GM12875 (cell line): ENCODE data around the gene DNAJC3.
"Not testable (repeated sequence)": the region's sequence is repeated elsewhere in the genome, so short reads cannot be mapped to it uniquely, and the experiment has no call there.

ENCODE experiments used
- H3K4me3 ChIP-seq: one replicate; pipeline ENCODE4 v1.5.1; 2011; ENCODE audit warnings: low read depth, low read length, control low read depth
- CTCF ChIP-seq: IDR thresholded peaks from 2 replicates; pipeline ENCODE4 v1.5.1; 2011; ENCODE audit warnings: low read depth, mild to moderate bottlenecking, control low read depth, inconsistent platforms, low read length, moderate library complexity, borderline replicate concordance; ENCODE audit not compliant: insufficient read depth

Gene DNAJC3

GRCh38 chr13:95749545-95749944 lies 72.6 kb downstream of the DNAJC3 start:
- no peak for TF ChIP-seq CTCF
- H3K4me3 ChIP-seq = no peak overlapping the region

- H3K4me3 ChIP-seq = no peak overlapping the region
- TF ChIP-seq CTCF = no peak
Observed at GRCh38 chr13:95752677-95753076, 75.7 kb downstream of the DNAJC3 start.

- TF ChIP-seq CTCF = no peak
- H3K4me3 ChIP-seq = no peak overlapping the region
Observed at GRCh38 chr13:95754069-95754468, 77.1 kb downstream of the DNAJC3 start.

- TF ChIP-seq CTCF = no peak
- H3K4me3 ChIP-seq = no peak overlapping the region
Observed at GRCh38 chr13:95756072-95756471, 79.1 kb downstream of the DNAJC3 start.

GRCh38 chr13:95762626-95763025 lies 85.7 kb downstream of the DNAJC3 start:
- H3K4me3 ChIP-seq = not testable (repeated sequence)

- TF ChIP-seq CTCF = no peak
- no peak overlapping the region for H3K4me3 ChIP-seq
Observed at GRCh38 chr13:95763601-95764000, 86.7 kb downstream of the DNAJC3 start.

- TF ChIP-seq CTCF = no peak
- no peak overlapping the region for H3K4me3 ChIP-seq
Observed at GRCh38 chr13:95771905-95772304, 95.0 kb downstream of the DNAJC3 start.

GRCh38 chr13:95779522-95779921 lies 102.6 kb downstream of the DNAJC3 start:
- no peak for TF ChIP-seq CTCF
- H3K4me3 ChIP-seq = no peak overlapping the region
